Middle frontal gyrus (tissue), 1 donor: Measurements from ENCODE around the gene HSPA12B.
"Not testable (repeated sequence)": the region's sequence is repeated elsewhere in the genome, so short reads cannot be mapped to it uniquely, and the experiment has no call there.

ENCODE experiments used
- DNase-seq: peaks from one replicate; pipeline ENCODE4 v3.0.0-alpha.2; 2015; ENCODE audit warnings: low spot score; ENCODE audit errors: extremely low spot score

HSPA12B gene

GRCh38 chr20:3786665-3787323, 54.3 kb downstream of the HSPA12B start, which contains the start of gene CENPB:
TSS of gene CENPB (minus strand) at chr20:3786740. CDS start at chr20:3786483, 257 bp downstream.
- peak; percentile 80 for DNase-seq

DNA sequence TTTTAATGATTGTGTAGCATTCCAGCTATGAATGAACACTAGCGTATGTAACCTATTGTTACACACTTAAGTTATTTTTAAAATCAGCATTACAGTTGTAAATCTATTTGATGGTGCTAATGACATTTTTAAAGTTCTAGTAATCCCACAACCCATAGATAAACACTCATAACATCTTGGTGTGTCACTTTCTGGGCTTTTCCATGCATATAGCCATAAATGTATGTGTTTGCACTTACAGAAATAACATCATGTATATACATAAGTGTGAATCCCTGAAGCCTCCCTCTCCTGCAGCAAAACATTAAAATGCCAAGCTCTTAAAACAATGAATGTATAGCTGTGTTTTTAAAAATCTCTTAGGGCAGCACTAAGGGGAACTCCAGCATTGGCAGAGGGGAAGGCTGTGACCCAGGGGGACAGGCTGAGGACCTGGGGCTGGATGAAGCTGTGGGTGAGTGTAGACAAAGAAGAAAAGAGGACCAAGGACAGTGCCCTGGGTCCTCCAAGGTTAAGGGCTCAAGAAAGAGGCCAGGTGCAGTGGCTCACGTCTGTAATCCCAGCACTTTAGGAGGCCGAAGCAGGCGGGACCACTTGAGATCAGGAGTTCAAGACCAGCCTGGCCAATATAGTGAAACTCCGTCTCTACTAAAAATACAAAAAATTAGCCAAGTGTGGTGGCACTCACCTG, 55.0 kb downstream of the HSPA12B start:
- no peak for DNase-seq

DNA sequence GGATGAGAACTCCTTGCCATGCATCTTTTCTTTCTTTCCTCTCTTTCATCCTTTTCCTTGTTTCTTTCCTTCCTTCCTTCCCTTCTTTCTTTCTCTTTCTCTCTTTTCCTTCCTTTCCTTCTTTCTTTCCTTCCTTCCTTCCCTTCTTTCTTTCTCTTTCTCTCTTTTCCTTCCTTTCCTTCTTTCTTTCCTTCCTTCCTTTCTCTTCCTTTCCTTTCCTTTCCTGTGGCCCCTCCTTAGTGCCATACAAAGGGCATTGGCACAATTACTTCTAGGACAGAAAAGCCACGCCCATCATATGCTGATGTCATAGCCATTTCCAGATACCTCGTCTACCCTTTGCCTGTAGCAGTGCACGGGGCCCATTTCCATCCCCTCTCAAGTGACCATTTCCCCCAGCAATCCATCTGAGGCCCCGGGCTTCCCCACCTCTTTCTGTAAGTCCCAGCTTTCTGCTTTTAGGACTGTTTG, 56.2 kb downstream of the HSPA12B start:
- no peak for DNase-seq

DNA sequence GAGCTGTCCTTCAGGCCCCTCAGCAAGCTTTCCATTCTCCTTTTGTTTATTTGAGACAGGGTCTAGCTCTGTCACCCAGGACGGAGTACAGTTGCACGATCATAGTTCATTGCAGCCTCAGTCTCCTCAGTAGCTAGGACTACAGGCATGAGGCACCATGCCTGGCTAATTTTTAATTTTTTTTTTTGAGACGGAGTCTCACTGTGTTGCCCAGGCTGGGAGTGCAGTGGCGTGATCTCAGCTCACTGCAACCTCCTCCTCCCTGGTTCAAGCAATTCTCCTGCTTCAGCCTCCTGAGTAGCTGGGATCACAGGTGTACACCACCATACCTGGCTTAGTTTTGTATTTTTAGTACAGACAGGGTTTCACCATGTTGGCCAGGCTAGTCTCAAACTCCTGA, 56.7 kb downstream of the HSPA12B start:
- not testable (repeated sequence) for DNase-seq

GRCh38 chr20:3794168-3794567, 61.7 kb downstream of the HSPA12B start:
- DNase-seq: not testable (repeated sequence)

GRCh38 chr20:3794701-3795420, 62.4 kb downstream of the HSPA12B start:
- no peak for DNase-seq

GRCh38 chr20:3795511-3796468, 63.3 kb downstream of the HSPA12B start, which contains the start of gene CDC25B:
TSS of gene CDC25B (plus strand) at chr20:3796310. CDS start at chr20:3796532, 222 bp downstream.
- peak; percentile 88 for DNase-seq

DNA sequence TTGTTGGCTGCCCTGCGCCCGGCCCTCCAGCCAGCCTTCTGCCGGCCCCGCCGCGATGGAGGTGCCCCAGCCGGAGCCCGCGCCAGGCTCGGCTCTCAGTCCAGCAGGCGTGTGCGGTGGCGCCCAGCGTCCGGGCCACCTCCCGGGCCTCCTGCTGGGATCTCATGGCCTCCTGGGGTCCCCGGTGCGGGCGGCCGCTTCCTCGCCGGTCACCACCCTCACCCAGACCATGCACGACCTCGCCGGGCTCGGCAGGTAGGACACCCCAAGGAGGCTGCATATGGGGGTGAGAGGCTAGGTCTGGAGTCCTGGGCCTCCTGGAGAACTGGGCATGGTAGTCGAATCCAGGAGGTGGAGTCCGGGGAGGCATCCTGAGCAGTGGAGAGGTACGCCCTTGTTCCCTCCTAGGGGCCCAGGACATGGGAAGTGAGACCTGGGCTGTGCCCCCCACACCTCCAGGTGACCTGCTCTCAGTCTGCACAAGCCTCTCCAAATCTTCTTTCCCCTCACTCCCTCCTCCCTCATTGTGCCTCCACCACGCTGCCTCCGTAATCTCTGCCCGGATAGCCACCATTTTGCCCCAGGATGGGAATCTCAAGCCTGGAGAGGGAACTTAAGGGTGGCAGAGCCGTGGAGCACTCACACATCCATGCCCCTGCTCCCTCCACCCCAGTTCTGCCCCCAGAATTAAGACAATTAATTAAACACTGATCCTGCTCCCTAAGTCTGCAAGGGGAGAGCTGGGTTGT, 64.2 kb downstream of the HSPA12B start:
- no peak for DNase-seq

GRCh38 chr20:3797226-3797545, 64.7 kb downstream of the HSPA12B start:
- no peak for DNase-seq

DNA sequence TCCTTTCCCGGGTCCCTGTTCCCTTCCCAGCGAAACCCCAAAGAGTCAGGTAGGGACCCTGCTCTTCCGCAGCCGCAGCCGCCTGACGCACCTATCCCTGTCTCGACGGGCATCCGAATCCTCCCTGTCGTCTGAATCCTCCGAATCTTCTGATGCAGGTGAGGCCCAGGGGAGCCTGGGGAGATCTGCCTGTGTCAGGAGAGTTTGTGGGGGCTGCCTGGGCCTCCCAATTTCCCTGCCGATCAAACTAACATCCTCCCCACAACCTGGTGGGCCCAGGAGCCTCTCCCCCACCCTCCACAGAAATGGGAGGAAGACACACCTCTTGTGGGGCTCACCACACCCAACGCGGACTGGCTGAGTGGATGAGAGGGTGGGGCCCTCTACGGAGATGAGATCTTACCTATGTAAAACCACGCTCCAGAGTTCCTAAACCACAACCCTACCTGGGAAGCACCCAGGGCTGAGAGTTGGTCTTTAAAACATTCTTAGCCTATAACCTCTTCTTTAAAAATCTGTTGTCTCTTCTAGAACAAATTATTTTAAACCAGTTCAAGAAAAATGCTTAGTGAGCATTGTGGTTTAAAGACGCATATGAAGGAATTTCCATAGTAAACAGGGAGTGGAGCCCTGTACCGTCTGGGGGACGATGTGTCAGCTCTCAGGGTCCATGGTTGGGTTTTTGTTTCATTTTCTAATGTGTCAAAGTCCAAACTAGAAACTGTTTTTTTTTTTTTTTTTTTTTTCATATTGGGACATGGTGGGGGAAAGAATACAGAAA, 65.3 kb downstream of the HSPA12B start:
- no peak for DNase-seq

DNA sequence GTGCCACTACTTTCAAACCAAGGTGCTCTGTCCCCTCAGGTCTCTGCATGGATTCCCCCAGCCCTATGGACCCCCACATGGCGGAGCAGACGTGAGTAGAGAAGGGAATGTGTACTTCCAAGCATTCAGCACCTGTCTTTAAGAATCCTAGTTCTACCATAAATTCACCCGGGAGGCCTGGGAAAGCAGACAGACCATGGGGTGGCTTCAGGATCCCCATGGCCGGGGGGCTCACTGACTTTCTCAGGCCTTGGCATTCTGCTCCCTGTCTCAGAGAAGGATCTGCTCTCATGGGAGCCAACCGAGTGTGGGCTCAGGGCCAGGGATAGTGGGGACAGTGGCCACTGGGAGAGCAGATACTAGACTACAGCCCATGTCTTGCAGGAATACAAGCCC, 65.9 kb downstream of the HSPA12B start:
- DNase-seq: no peak

DNA sequence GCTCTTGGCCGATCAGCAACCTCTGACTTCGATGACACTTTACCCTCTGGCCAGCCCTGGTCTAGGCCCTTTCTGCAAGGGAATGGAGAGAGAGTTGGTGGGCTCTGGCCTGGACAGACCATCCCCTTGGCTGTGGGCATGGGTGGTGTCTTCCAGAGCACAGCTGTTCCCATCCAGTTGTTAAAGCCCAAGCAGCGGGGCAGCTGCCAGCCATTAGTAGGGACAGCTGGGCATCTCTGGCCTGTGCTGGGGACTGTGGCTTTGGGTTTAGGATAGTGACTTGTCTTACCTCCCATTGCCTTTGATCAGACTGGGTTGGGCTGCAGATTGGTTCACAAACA, 66.4 kb downstream of the HSPA12B start:
- no peak for DNase-seq

DNA sequence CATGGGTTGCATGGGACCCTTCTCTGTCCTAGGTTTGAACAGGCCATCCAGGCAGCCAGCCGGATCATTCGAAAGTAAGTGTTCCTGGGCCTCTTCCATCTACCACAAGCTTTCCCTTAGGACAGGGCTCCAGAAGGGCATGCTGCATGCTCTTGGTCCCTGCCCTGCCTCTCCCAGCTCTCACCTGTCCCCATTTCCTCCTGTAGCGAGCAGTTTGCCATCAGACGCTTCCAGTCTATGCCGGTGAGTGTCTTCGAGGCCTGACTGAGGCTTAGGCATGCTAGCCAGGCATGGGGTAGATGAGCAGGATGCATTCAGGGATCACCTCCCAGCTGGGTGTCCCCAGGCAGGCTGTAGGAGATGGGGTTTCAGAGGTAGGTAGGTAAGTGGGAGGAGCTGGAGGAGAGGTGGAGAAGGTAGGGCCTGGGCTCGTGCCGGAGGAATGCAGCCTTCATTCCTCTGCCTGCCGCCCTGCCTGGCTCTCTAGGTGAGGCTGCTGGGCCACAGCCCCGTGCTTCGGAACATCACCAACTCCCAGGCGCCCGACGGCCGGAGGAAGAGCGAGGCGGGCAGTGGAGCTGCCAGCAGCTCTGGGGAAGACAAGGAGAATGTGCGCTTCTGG, 67.9 kb downstream of the HSPA12B start:
- no peak for DNase-seq

GRCh38 chr20:3800878-3801260, 68.4 kb downstream of the HSPA12B start:
- no peak for DNase-seq

- DNase-seq: no peak
These were observed 68.8 kb downstream of the HSPA12B start for GRCh38 chr20:3801299-3801698.

DNA sequence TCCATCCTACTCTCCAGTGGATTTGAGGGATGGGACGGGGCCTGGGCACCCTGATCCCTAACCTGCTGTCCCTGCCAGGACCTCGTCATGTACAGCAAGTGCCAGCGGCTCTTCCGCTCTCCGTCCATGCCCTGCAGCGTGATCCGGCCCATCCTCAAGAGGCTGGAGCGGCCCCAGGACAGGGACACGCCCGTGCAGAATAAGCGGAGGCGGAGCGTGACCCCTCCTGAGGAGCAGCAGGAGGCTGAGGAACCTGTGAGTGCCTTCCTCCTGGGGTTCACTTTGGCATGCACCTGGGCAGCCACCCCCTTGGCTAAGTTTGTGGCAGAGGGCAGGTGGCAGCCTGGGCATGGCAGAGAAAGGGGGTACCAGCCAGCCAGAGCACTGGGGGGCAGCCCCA, 69.4 kb downstream of the HSPA12B start:
- no peak for DNase-seq
